GM19438 (cell line): ENCODE measurements around the gene SMIM32.

ENCODE experiments used
- ATAC-seq: cut with Tn5 transposase; IDR thresholded peaks from one replicate; pipeline ENCODE4 v1.9.1; 2021; ENCODE audit warnings: low read depth; ENCODE audit not compliant: unreplicated experiment

The SMIM32 gene

GRCh38 chr5:136190091-136190720 is 2.8 kb downstream of the SMIM32 start:
- no peak for ATAC-seq

GRCh38 chr5:136188859-136189258 is 4.1 kb downstream of the SMIM32 start:
- no peak for ATAC-seq

- ATAC-seq, result no peak
These were observed 6.2 kb downstream of the SMIM32 start for GRCh38 chr5:136186796-136187195.

GRCh38 chr5:136185974-136186665 is 6.8 kb downstream of the SMIM32 start:
- ATAC-seq, result no peak

- ATAC-seq, result no peak
These were observed 10.3 kb downstream of the SMIM32 start for GRCh38 chr5:136182618-136183017.

- ATAC-seq, result no peak
These were observed 18.8 kb downstream of the SMIM32 start for GRCh38 chr5:136174021-136174659.

- ATAC-seq, result no peak
These were observed 23.7 kb downstream of the SMIM32 start for GRCh38 chr5:136169218-136169617.

GRCh38 chr5:136166909-136167308 is 26.1 kb downstream of the SMIM32 start:
- ATAC-seq, result no peak

GRCh38 chr5:136164226-136164625 is 28.7 kb downstream of the SMIM32 start:
- no peak for ATAC-seq

- no peak for ATAC-seq
These were observed 31.0 kb downstream of the SMIM32 start for GRCh38 chr5:136162008-136162407.

GRCh38 chr5:136159457-136159856 is 33.5 kb downstream of the SMIM32 start:
- no peak for ATAC-seq

GRCh38 chr5:136157514-136157913 is 35.4 kb downstream of the SMIM32 start:
- ATAC-seq, result no peak

GRCh38 chr5:136155761-136156160 is 37.2 kb downstream of the SMIM32 start:
- no peak for ATAC-seq

- no peak for ATAC-seq
These were observed 37.9 kb downstream of the SMIM32 start for GRCh38 chr5:136155078-136155477.

GRCh38 chr5:136153581-136154236 is 39.3 kb downstream of the SMIM32 start:
- no peak for ATAC-seq

- no peak for ATAC-seq
These were observed 43.1 kb downstream of the SMIM32 start for GRCh38 chr5:136149891-136150290.

- ATAC-seq, result no peak
These were observed 45.3 kb downstream of the SMIM32 start for GRCh38 chr5:136147632-136148031.

- no peak for ATAC-seq
These were observed 46.8 kb downstream of the SMIM32 start for GRCh38 chr5:136146201-136146600.

GRCh38 chr5:136145030-136145429 is 47.9 kb downstream of the SMIM32 start:
- no peak for ATAC-seq

GRCh38 chr5:136143763-136144162 is 49.2 kb downstream of the SMIM32 start:
- no peak for ATAC-seq

- no peak for ATAC-seq
These were observed 49.6 kb downstream of the SMIM32 start for GRCh38 chr5:136143312-136143711.
